HepG2 (cell line): ENCODE data around the gene B9D2. TPM values are rescaled to one million over a fixed set of nuclear protein-coding genes. Genes with fewer than 3 reads are reported as not detected.

Experiments used
- GPN1 ChIP-seq: sonication (generic); formaldehyde crosslinking; IDR thresholded peaks from 2 replicates; pipeline ENCODE4 v1.5.1; 2020; ENCODE audit warnings: missing genetic modification reagents, borderline replicate concordance
- HDAC6 ChIP-seq: fragments of 200-600 bp; sonication (generic); IDR thresholded peaks from 2 replicates; pipeline ENCODE4 v1.7.0; 2017; ENCODE audit warnings: mild to moderate bottlenecking, antibody characterized with exemption, low read length, low read depth
- IKZF1 ChIP-seq: fragments of 450-650 bp; IDR thresholded peaks from 2 replicates; pipeline ENCODE4 v1.7.1; 2016
- KDM6A ChIP-seq: IDR thresholded peaks from 2 replicates; pipeline ENCODE4 v1.6.1; 2016; ENCODE audit warnings: low read depth
- KLF9 ChIP-seq: IDR thresholded peaks from 2 replicates; pipeline ENCODE4 v1.6.1; 2016; ENCODE audit warnings: low read depth
- NR0B2 ChIP-seq: sonication (generic); formaldehyde crosslinking; IDR thresholded peaks from 2 replicates; pipeline ENCODE4 v1.4.0; 2020; ENCODE audit warnings: mild to moderate bottlenecking, missing genetic modification reagents
- PRDM4 ChIP-seq: sonication (generic); formaldehyde crosslinking; IDR thresholded peaks from 2 replicates; pipeline ENCODE4 v1.9.0; 2021; ENCODE audit warnings: missing genetic modification reagents, borderline replicate concordance
- RFXAP ChIP-seq: sonication (generic); formaldehyde crosslinking; IDR thresholded peaks from 2 replicates; pipeline ENCODE4 v1.4.0; 2020; ENCODE audit warnings: missing genetic modification reagents, borderline replicate concordance
- SRSF1 ChIP-seq: fragments of 200-400 bp; formaldehyde crosslinking; optimal IDR thresholded peaks from 2 replicates; pipeline ENCODE3; 2017; ENCODE audit warnings: mild to moderate bottlenecking, low read depth, low read length, moderate library complexity
- TEAD3 ChIP-seq: optimal IDR thresholded peaks from 2 replicates; pipeline ENCODE3; 2016; ENCODE audit warnings: borderline replicate concordance
- ZC3H13 ChIP-seq: sonication (generic); formaldehyde crosslinking; IDR thresholded peaks from 2 replicates; pipeline ENCODE4 v1.8.1; 2023; ENCODE audit warnings: mild to moderate bottlenecking, missing genetic modification reagents, moderate library complexity
- ZEB1 ChIP-seq: IDR thresholded peaks from 2 replicates; pipeline ENCODE4 v1.6.1; 2012; ENCODE audit warnings: mild to moderate bottlenecking, low read depth, inconsistent platforms; ENCODE audit not compliant: insufficient replicate concordance
- ZMYM2 ChIP-seq: sonication (generic); formaldehyde crosslinking; IDR thresholded peaks from 2 replicates; pipeline ENCODE4 v1.8.0; 2022; ENCODE audit warnings: mild to moderate bottlenecking, missing genetic modification reagents
- ZNF549 ChIP-seq: sonication (generic); formaldehyde crosslinking; IDR thresholded peaks from 2 replicates; pipeline ENCODE4 v1.5.0; 2020; ENCODE audit warnings: missing genetic modification reagents
- ZNF550 ChIP-seq: sonication (generic); formaldehyde crosslinking; IDR thresholded peaks from 2 replicates; pipeline ENCODE4 v1.4.0; 2020; ENCODE audit warnings: mild to moderate bottlenecking, missing genetic modification reagents, borderline replicate concordance
- ZNF646 ChIP-seq: sonication (generic); formaldehyde crosslinking; IDR thresholded peaks from 2 replicates; pipeline ENCODE4 v1.9.0; 2021; ENCODE audit warnings: mild to moderate bottlenecking, missing genetic modification reagents
- ZNF770 ChIP-seq: sonication (generic); formaldehyde crosslinking; IDR thresholded peaks from 2 replicates; pipeline ENCODE4 v1.5.0; 2020; ENCODE audit warnings: mild to moderate bottlenecking, missing genetic modification reagents
- ZNF773 ChIP-seq: sonication (generic); formaldehyde crosslinking; IDR thresholded peaks from 2 replicates; pipeline ENCODE4 v1.4.0; 2020; ENCODE audit warnings: missing genetic modification reagents, borderline replicate concordance
- polyA plus RNA-seq, 8 experiments: library from polyadenylated mRNA; depleted of rRNA in 3 of 8; stranded (reverse) in 7 of 8; unstranded in 1 of 8; fragments of >200 nt; fragmentation: Illumina TruSeq in 4 of 8; extraction: Trizol in 4 of 8; gene quantifications; 2 replicates each; pipeline versions ENCODE4 v1.2.1 to v1.2.3, GENCODE V29; 2011 to 2016; ENCODE audit warnings: low read depth in 4 of 8, missing spikeins in 1 of 8, mixed read lengths in 1 of 8; ENCODE audit not compliant: insufficient read depth in 1 of 8
- total RNA-seq, 5 experiments: library from RNA; depleted of rRNA; stranded (reverse); fragments of >200 nt; fragmentation: Illumina TruSeq; extraction: Trizol; gene quantifications; 2 replicates each; pipeline ENCODE4 v1.2.3, GENCODE V29; 2016; ENCODE audit warnings: low read depth in 1 of 5

Gene B9D2
- total and polyA plus RNA-seq, 2 of the 13 experiments (the other 11 are each of a cell fraction or from before 2014, with no cell fraction given) = 3.1 to 4.4 TPM

GRCh38 chr19:41363753-41364523, at the start of gene B9D2 (continued):
- TF ChIP-seq NR0B2 (CRISPR knock-in tag) = no peak
- no peak for TF ChIP-seq KDM6A
- TF ChIP-seq KLF9 = no peak
- TF ChIP-seq ZNF549 (CRISPR knock-in tag) = no peak
- TF ChIP-seq GPN1 = no peak
- TF ChIP-seq ZEB1 = no peak
- no peak for TF ChIP-seq ZNF646 (CRISPR knock-in tag)
- TF ChIP-seq HDAC6 = no peak
- no peak; the same call in 1 of the 2 replicates for TF ChIP-seq ZC3H13
- TF ChIP-seq ZNF770 = no peak
- peak; percentile 9 for TF ChIP-seq TEAD3
- TF ChIP-seq RFXAP (CRISPR knock-in tag) = no peak; the same call in 1 of the 2 replicates
- peak; percentile 69 for TF ChIP-seq SRSF1
- TF ChIP-seq ZMYM2 (CRISPR knock-in tag) = no peak
- no peak for TF ChIP-seq ZNF550 (CRISPR knock-in tag)
- TF ChIP-seq IKZF1 = no peak
- TF ChIP-seq PRDM4 (CRISPR knock-in tag) = no peak
- no peak for TF ChIP-seq ZNF773 (CRISPR knock-in tag)
